Measurements from ENCODE around the gene KCNQ1. TPM values are rescaled to one million over a fixed set of nuclear protein-coding genes. Genes with fewer than 3 reads are reported as not detected.

Gene KCNQ1
- total RNA-seq, 3 donors from 2014 or later (not counting 1 experiment from before 2014, with no cell fraction given), result 1.9 to 7.8 (median 3.3) TPM

GRCh38 chr11:2550606-2550970 lies 105.8 kb downstream of the KCNQ1 start:
- intact Hi-C loops (cut with micrococcal nuclease), result no loop called here
- TF ChIP-seq CTCF (IDR thresholded peaks at IDR 0.05), result no peak
- Histone ChIP-seq H3K27ac (ENCODE audit: low read length) (no peak overlapping the region), H3K4me3 (ENCODE audit: low read length) (no peak overlapping the region), H3K36me3 (ENCODE audit: control insufficient read depth, insufficient read depth, low read length) (no peaks in the 10 kb centered on the region), H3K27me3 (ENCODE audit: control insufficient read depth, insufficient read depth, low read length) (no peaks in the 10 kb centered on the region), H3K4me1 (ENCODE audit: control insufficient read depth, insufficient read depth, low read length) (no peaks in the 10 kb centered on the region), H3K9me3 (ENCODE audit: control insufficient read depth, insufficient read depth, low read length) (no peaks in the 10 kb centered on the region)
- H3K27ac Mint-ChIP-seq, result no peak overlapping the region
- H3K36me3 Mint-ChIP-seq, result no peaks in the 10 kb centered on the region
- H3K4me3 Mint-ChIP-seq, result no peak overlapping the region
- WGBS (ENCODE audit: insufficient coverage), result 92% methylated on average over 8 of the region's 8 CpGs
- H3K27me3 Mint-ChIP-seq (ENCODE audit: low read depth in 2 of 2), result peaks cover 0 to 7% of the 10 kb centered on the region in 2 donors
- no peaks in the 10 kb centered on the region for H3K4me1 Mint-ChIP-seq
- no peak for DNase-seq
- no peak for ATAC-seq
- H3K9me3 Mint-ChIP-seq, result no peaks in the 10 kb centered on the region

GRCh38 chr11:2551131-2551530 lies 106.3 kb downstream of the KCNQ1 start:
- no peaks in the 10 kb centered on the region for H3K4me1 Mint-ChIP-seq
- Histone ChIP-seq H3K36me3 (ENCODE audit: control insufficient read depth, insufficient read depth, low read length) (no peaks in the 10 kb centered on the region), H3K4me3 (ENCODE audit: low read length) (no peak overlapping the region), H3K27ac (ENCODE audit: low read length) (no peak overlapping the region), H3K4me1 (ENCODE audit: control insufficient read depth, insufficient read depth, low read length) (no peaks in the 10 kb centered on the region), H3K9me3 (ENCODE audit: control insufficient read depth, insufficient read depth, low read length) (no peaks in the 10 kb centered on the region), H3K27me3 (ENCODE audit: control insufficient read depth, insufficient read depth, low read length) (no peaks in the 10 kb centered on the region)
- 96% methylated on average over 12 of the region's 12 CpGs for WGBS (ENCODE audit: insufficient coverage)
- no peak for TF ChIP-seq CTCF (IDR thresholded peaks at IDR 0.05)
- H3K9me3 Mint-ChIP-seq, result no peaks in the 10 kb centered on the region
- H3K27ac Mint-ChIP-seq, result no peak overlapping the region
- H3K27me3 Mint-ChIP-seq (ENCODE audit: low read depth in 2 of 2), result peaks cover 0 to 7% of the 10 kb centered on the region in 2 donors
- H3K36me3 Mint-ChIP-seq, result no peaks in the 10 kb centered on the region
- H3K4me3 Mint-ChIP-seq, result no peak overlapping the region
- ATAC-seq (no peak), DNase-seq (no peak)
- intact Hi-C loops (cut with micrococcal nuclease), result no loop called here

GRCh38 chr11:2552210-2552609 lies 107.4 kb downstream of the KCNQ1 start:
- no peak for TF ChIP-seq CTCF (IDR thresholded peaks at IDR 0.05)
- Histone ChIP-seq H3K4me3 (ENCODE audit: low read length) (no peak overlapping the region), H3K4me1 (ENCODE audit: control insufficient read depth, insufficient read depth, low read length) (no peaks in the 10 kb centered on the region), H3K36me3 (ENCODE audit: control insufficient read depth, insufficient read depth, low read length) (no peaks in the 10 kb centered on the region), H3K9me3 (ENCODE audit: control insufficient read depth, insufficient read depth, low read length) (no peaks in the 10 kb centered on the region), H3K27me3 (ENCODE audit: control insufficient read depth, insufficient read depth, low read length) (no peaks in the 10 kb centered on the region), H3K27ac (ENCODE audit: low read length) (no peak overlapping the region)
- DNase-seq (no peak), ATAC-seq (no peak)
- intact Hi-C loops (cut with micrococcal nuclease), result no loop called here
- 89% methylated on average over 4 of the region's 5 CpGs for WGBS (ENCODE audit: insufficient coverage)
- H3K4me3 Mint-ChIP-seq, result no peak overlapping the region
- no peaks in the 10 kb centered on the region for H3K4me1 Mint-ChIP-seq
- H3K36me3 Mint-ChIP-seq, result no peaks in the 10 kb centered on the region
- H3K27ac Mint-ChIP-seq, result no peak overlapping the region
- no peaks in the 10 kb centered on the region for H3K9me3 Mint-ChIP-seq
- H3K27me3 Mint-ChIP-seq (ENCODE audit: low read depth in 2 of 2), result peaks cover 0 to 7% of the 10 kb centered on the region in 2 donors

GRCh38 chr11:2553198-2553597 lies 108.4 kb downstream of the KCNQ1 start:
- no peak for DNase-seq
- Mint-ChIP-seq H3K9me3 (no peaks in the 10 kb centered on the region), H3K4me1 (no peaks in the 10 kb centered on the region), H3K27ac (no peak overlapping the region), H3K36me3 (no peaks in the 10 kb centered on the region), H3K4me3 (no peak overlapping the region), H3K27me3 (ENCODE audit: low read depth in 2 of 2) (peaks cover 0 to 4% of the 10 kb centered on the region in 2 donors)
- no peaks in the 10 kb centered on the region for H3K36me3 ChIP-seq (ENCODE audit: control insufficient read depth, insufficient read depth, low read length)
- intact Hi-C loops (cut with micrococcal nuclease), result no loop called here
- no peaks in the 10 kb centered on the region for H3K9me3 ChIP-seq (ENCODE audit: control insufficient read depth, insufficient read depth, low read length)
- H3K4me3 ChIP-seq (ENCODE audit: low read length), result no peak overlapping the region
- H3K27me3 ChIP-seq (ENCODE audit: control insufficient read depth, insufficient read depth, low read length), result no peaks in the 10 kb centered on the region
- no peaks in the 10 kb centered on the region for H3K4me1 ChIP-seq (ENCODE audit: control insufficient read depth, insufficient read depth, low read length)
- no peak for TF ChIP-seq CTCF (IDR thresholded peaks at IDR 0.05)
- no CpG with 5 or more reads among the region's 2 CpGs for WGBS (ENCODE audit: insufficient coverage)
- H3K27ac ChIP-seq (ENCODE audit: low read length), result no peak overlapping the region
- ATAC-seq, result no peak
